ENCODE data around the gene SYNE1. TPM values are rescaled to one million over a fixed set of nuclear protein-coding genes. Genes with fewer than 3 reads are reported as not detected.
A peak's percentile ranks its signal among the peaks of the same experiment; 100 is the strongest.

Gene SYNE1
- total RNA-seq, 2 donors from 2014 or later = 135 to 160 TPM

DNA sequence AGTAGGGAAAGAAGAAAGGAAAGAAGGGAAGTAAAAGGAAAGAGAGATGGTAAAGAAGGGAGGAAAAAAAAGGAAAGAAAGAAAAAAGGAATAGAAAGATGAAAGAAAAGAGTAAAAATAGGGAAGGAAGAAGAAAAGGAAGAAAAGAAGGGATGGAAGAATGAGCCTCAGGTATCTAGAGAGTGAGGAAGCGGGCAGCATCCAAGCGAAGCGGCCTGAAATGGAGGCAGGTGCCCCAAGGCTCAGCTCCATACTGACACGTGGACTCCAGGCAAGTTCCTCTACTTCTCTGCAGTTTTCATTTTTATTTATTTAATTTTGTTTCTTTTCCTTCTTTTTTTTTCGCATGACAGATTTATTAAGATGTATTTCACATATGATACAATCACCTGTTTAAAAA is 456.6 kb downstream of the SYNE1 start:
- Histone ChIP-seq H3K9me3 (no peaks in the 10 kb centered on the region), H3K27me3 (no peaks in the 10 kb centered on the region), H3K4me1 (no peaks in the 10 kb centered on the region), H3K27ac (no peak overlapping the region), H3K4me3 (no peak overlapping the region), H3K36me3 (peaks cover 27% of the 10 kb centered on the region)
- no peak for DNase-seq (ENCODE audit: low spot score)
- TF ChIP-seq, protein P1, sequence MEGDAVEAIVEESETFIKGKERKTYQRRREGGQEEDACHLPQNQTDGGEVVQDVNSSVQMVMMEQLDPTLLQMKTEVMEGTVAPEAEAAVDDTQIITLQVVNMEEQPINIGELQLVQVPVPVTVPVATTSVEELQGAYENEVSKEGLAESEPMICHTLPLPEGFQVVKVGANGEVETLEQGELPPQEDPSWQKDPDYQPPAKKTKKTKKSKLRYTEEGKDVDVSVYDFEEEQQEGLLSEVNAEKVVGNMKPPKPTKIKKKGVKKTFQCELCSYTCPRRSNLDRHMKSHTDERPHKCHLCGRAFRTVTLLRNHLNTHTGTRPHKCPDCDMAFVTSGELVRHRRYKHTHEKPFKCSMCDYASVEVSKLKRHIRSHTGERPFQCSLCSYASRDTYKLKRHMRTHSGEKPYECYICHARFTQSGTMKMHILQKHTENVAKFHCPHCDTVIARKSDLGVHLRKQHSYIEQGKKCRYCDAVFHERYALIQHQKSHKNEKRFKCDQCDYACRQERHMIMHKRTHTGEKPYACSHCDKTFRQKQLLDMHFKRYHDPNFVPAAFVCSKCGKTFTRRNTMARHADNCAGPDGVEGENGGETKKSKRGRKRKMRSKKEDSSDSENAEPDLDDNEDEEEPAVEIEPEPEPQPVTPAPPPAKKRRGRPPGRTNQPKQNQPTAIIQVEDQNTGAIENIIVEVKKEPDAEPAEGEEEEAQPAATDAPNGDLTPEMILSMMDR (IDR thresholded peaks at IDR 0.05) = no peak

DNA sequence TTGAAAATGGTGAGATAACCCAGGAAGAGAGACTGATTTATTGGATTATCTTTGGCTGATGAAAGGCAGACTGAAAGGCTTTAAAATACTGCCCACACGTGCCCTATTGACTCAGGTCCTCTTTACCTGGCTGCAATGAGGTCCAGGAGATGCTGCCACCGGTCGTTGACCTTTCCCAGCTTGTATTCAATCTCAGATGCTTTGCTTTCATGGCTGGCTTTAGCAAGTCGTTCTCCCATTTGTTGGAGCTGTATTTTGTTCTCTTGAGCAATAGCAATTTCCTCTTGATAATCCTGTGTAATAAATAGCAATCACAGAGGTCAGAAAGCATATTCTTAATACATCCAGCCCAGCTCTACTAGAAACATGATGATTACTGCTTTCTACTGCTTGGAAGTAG is 460.9 kb downstream of the SYNE1 start:
- Histone ChIP-seq H3K27ac (peak overlapping the region in 1 of 2 donors; percentile 11), H3K36me3 (peaks cover 39% of the 10 kb centered on the region), H3K27me3 (no peaks in the 10 kb centered on the region)

DNA sequence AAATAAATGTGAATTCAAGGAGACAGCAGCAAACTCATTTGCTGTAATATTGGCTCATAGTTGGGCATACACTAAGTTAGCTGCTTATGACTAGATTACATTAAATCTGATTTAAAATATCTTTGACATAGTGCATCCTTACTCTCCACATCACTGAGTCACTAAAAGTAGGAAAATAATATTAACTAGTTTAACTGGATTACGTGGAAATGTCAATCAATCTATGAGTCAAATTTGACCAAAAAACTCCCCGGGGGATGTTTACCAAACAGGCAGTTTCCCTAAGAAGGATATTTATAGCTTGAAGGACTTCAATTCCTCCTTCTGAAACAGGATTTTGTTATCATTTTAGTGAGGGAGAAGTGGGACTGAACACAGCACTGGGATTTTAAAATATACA is 463.2 kb downstream of the SYNE1 start:
- TF ChIP-seq, protein P1 (IDR thresholded peaks at IDR 0.05) = no peak
- peaks cover 0 to 19% of the 10 kb centered on the region in 2 donors for H3K4me1 ChIP-seq
- peaks cover 31% of the 10 kb centered on the region for H3K36me3 ChIP-seq
- H3K27me3 ChIP-seq = no peaks in the 10 kb centered on the region
- no peak overlapping the region for H3K27ac ChIP-seq
- DNase-seq (ENCODE audit: low spot score) = no peak
- no peak overlapping the region for H3K4me3 ChIP-seq
- no peaks in the 10 kb centered on the region for H3K9me3 ChIP-seq

More for the DNA sequence above, 460.9 kb downstream of the SYNE1 start:
- H3K4me1 ChIP-seq = peaks cover 0 to 10% of the 10 kb centered on the region in 2 donors
- H3K9me3 ChIP-seq = no peaks in the 10 kb centered on the region
- no peak overlapping the region for H3K4me3 ChIP-seq
- TF ChIP-seq, protein P1 (IDR thresholded peaks at IDR 0.05) = no peak
- DNase-seq (ENCODE audit: low spot score) = no peak

DNA sequence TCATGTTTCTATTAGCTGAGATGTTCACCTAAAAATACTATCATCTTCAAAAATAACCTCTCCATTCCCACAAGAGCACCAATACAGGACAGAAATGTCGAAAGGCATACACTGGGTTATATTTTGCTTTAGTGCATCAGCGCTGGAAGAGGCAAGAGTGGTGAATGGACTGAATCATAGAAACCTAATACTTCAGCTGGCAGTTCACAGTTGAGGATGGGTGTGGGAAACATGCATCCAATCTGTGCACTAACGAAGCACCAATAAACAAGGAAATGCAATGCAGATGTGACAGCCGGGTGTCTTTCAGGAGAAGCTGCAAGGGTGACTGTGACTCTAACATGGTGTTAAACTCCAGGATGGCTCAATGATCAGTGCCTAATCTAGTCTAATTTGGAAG is 463.8 kb downstream of the SYNE1 start:
- peaks cover 0 to 23% of the 10 kb centered on the region in 2 donors for H3K4me1 ChIP-seq
- no peaks in the 10 kb centered on the region for H3K9me3 ChIP-seq
- DNase-seq (ENCODE audit: low spot score) = no peak
- no peak overlapping the region for H3K4me3 ChIP-seq
- TF ChIP-seq, protein P1 (IDR thresholded peaks at IDR 0.05) = no peak
- peak overlapping the region in 1 of 2 donors; percentile 82 for H3K27ac ChIP-seq
- H3K36me3 ChIP-seq = peaks cover 25% of the 10 kb centered on the region
- H3K27me3 ChIP-seq = no peaks in the 10 kb centered on the region

DNA sequence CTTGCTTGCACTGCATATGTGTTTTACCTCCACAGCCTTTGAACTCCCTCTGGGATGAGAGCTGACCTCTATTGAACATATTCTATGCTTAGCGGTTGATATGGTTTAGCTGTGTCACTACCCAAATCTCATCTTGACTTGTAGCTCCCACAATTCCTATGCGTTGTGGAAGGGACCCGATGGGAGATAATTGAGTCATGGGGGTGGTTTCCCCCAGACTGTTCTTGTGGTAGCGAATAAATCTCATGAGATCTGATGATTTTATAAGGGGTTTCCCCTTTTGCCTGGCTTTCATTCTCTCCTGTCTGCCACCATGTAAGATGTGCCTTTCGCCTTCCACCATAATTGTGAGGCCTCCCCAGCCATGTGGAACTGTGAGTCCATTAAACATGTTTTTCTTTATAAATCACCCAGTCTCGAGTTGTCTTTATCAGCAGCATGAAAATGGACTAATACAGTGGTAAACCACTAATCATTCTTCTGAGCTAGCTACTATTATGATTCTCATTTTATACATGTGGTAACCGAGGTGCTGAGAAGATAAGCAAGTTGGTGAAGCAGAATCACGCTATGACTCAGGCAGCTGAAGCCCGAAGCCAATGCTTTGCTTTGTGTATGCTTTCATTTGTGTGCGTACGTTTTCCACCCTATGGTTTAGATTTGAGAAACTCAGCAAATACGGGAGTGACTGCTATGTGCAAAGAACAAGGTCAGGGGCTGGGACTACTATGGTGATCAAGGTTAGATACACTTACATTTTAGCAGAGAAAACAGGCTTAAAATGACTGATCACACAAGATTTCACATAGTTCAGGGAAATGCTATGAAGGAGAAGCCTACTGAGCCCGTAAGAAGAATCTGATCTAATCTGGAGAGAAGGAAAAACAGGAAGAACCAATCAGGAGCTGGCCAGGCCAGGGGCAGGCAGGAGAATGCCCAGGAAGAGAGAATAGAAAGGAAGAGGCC is 466.2 kb downstream of the SYNE1 start:
- Histone ChIP-seq H3K36me3 (peaks cover 20% of the 10 kb centered on the region), H3K4me1 (peaks cover 0 to 25% of the 10 kb centered on the region in 2 donors), H3K27ac (peak overlapping the region; percentile 47 to 82), H3K9me3 (no peaks in the 10 kb centered on the region), H3K4me3 (no peak overlapping the region), H3K27me3 (no peaks in the 10 kb centered on the region)
- DNase-seq (ENCODE audit: low spot score) = no peak
- TF ChIP-seq, protein P1 (IDR thresholded peaks at IDR 0.05) = no peak

Data from right atrium auricular region (tissue), 2 donors.